T-cell (primary cell): ENCODE data around the gene CHAD. TPM values are rescaled to one million over a fixed set of nuclear protein-coding genes. Genes with fewer than 3 reads are reported as not detected.

ENCODE experiments used
- ATAC-seq, 4 experiments: fragments of 200-7000 bp in 3 of 4; fragments of 150-1000 bp in 1 of 4; cut with Tn5 transposase; replicated peaks in 1 of 4; 1 replicate in 3 of 4; 2 replicates in 1 of 4; pipeline ENCODE4 v1.10.0; 2021; ENCODE audit warnings: moderate library complexity in 3 of 4, mild to moderate bottlenecking in 2 of 4, moderate number of reproducible peaks in 1 of 4
- CTCF ChIA-PET, 2 donors: fragments of 300-600 bp; sonication (Branson Sonifier 250); formaldehyde crosslinking; loops; one replicate each; lab custom pipeline; 2022; ENCODE audit warnings: antibody characterized with exemption in 2 of 2; lab: Charles Lee
- POLR2A ChIA-PET, 2 donors: fragments of 300-600 bp; sonication (Branson Sonifier 250); formaldehyde crosslinking; loops; one replicate each; lab custom pipeline; 2022; ENCODE audit warnings: antibody characterized with exemption in 2 of 2; lab: Charles Lee
- DNase-seq, 35 experiments: peaks; one replicate each; pipeline versions ENCODE4 v3.0.0 to v3.0.0-alpha.2; 2013 to 2023
- H3K27ac ChIP-seq: one replicate; pipeline ENCODE4 v1.5.1; 2013; ENCODE audit warnings: low read length
- H3K27me3 ChIP-seq, 2 experiments: replicated peaks in 1 of 2; 1 replicate in 1 of 2; 2 replicates in 1 of 2; pipeline versions ENCODE4 v1.6.1 to v1.7.0; 2013; ENCODE audit warnings: low read length in 1 of 2, mixed read lengths in 1 of 2; ENCODE audit not compliant: control insufficient read depth in 2 of 2, insufficient read depth in 2 of 2; ENCODE audit errors: extremely low read depth in 1 of 2
- H3K36me3 ChIP-seq, 2 donors: 1 replicate in 1 of 2; 2 replicates in 1 of 2; pipeline versions ENCODE4 v1.6.1 to v1.7.0; 2013; ENCODE audit warnings: low read length in 1 of 2; ENCODE audit not compliant: control insufficient read depth in 2 of 2, insufficient read depth in 1 of 2; ENCODE audit errors: extremely low read depth in 1 of 2
- H3K4me1 ChIP-seq, 2 experiments: 1 replicate in 1 of 2; 2 replicates in 1 of 2; pipeline versions ENCODE4 v1.6.1 to v1.7.0; 2013; ENCODE audit warnings: low read length in 2 of 2, mixed read lengths in 1 of 2; ENCODE audit not compliant: insufficient read depth in 2 of 2, control insufficient read depth in 1 of 2; ENCODE audit errors: extremely low read depth in 1 of 2
- H3K4me3 ChIP-seq, 2 donors: 1 replicate in 1 of 2; 2 replicates in 1 of 2; pipeline versions ENCODE4 v1.5.1 to v1.7.0; 2013; ENCODE audit warnings: mild to moderate bottlenecking in 2 of 2, low read length in 1 of 2, moderate library complexity in 1 of 2; ENCODE audit not compliant: control insufficient read depth in 1 of 2; ENCODE audit errors: extremely low read depth in 1 of 2
- H3K9me3 ChIP-seq: 2 replicates; pipeline ENCODE4 v1.7.0; 2013
- H3K27ac Mint-ChIP-seq, 2 donors: one replicate each; pipeline ENCODE4 v1.8.0; 2020 to 2021; ENCODE audit warnings: mild to moderate bottlenecking in 2 of 2, mixed read lengths in 2 of 2
- H3K27me3 Mint-ChIP-seq, 2 donors: one replicate each; pipeline ENCODE4 v1.8.0; 2021 to 2022; ENCODE audit warnings: mixed read lengths in 2 of 2
- H3K36me3 Mint-ChIP-seq: one replicate; pipeline ENCODE4 v1.8.0; 2021; ENCODE audit warnings: mixed read lengths
- H3K4me1 Mint-ChIP-seq, 3 donors: one replicate each; pipeline ENCODE4 v1.8.0; 2020 to 2022; ENCODE audit warnings: mixed read lengths in 3 of 3, mild to moderate bottlenecking in 1 of 3
- H3K4me3 Mint-ChIP-seq, 3 donors: one replicate each; pipeline ENCODE4 v1.8.0; 2020 to 2022; ENCODE audit warnings: mild to moderate bottlenecking in 3 of 3, mixed read lengths in 3 of 3, moderate library complexity in 3 of 3
- H3K9me3 Mint-ChIP-seq, 3 donors: one replicate each; pipeline ENCODE4 v1.8.0; 2020 to 2022; ENCODE audit warnings: mixed read lengths in 3 of 3
- WGBS: methylation state at CpG from one replicate; pipeline ENCODE4 v1.1.5; 2013; ENCODE audit warnings: missing lambda C conversion rate; ENCODE audit not compliant: insufficient coverage; 5-methylcytosine and 5-hydroxymethylcytosine counted together
- total RNA-seq, 35 experiments: library from RNA in 6 of 35; stranded (reverse) in 6 of 35; fragments of 120-200 nt in 1 of 35; gene quantifications; one replicate each; pipeline versions ENCODE4 v1.2.1 to v1.2.4 and lab custom pipeline; 2013 to 2026

Gene CHAD
- total RNA-seq, 5 donors from 2014 or later (not counting 1 experiment from before 2014, with no cell fraction given), result not detected

GRCh38 chr17:50464121-50464520 is 4.6 kb downstream of the CHAD start:
- Mint-ChIP-seq H3K27ac (no peak overlapping the region), H3K27me3 (peaks cover 14 to 17% of the 10 kb centered on the region in 2 donors), H3K4me3 (no peak overlapping the region), H3K36me3 (peaks cover 5% of the 10 kb centered on the region), H3K9me3 (no peaks in the 10 kb centered on the region), H3K4me1 (peaks cover 1 to 26% (median 7%) of the 10 kb centered on the region in 3 donors)
- Histone ChIP-seq H3K27ac (no peak overlapping the region), H3K4me1 (peaks cover 0 to 20% of the 10 kb centered on the region in 2 experiments), H3K27me3 (peaks cover 4 to 59% of the 10 kb centered on the region in 2 experiments), H3K36me3 (no peaks in the 10 kb centered on the region), H3K4me3 (no peak overlapping the region), H3K9me3 (no peaks in the 10 kb centered on the region)
- DNase-seq (no peak), ATAC-seq (no peak)
- CTCF ChIA-PET, result interaction anchor here in 1 of 2 donors (0.5 kb wide), 1 partner anchor 1580 kb away, joined by 3 read pairs; no protein-coding TSS in a partner anchor
- 100% methylated on average over 3 of the region's 3 CpGs for WGBS
- POLR2A ChIA-PET, result no interaction called here

GRCh38 chr17:50462446-50462845 is 6.2 kb downstream of the CHAD start:
- H3K27me3 ChIP-seq, result peaks cover 0 to 42% of the 10 kb centered on the region in 2 experiments
- Mint-ChIP-seq H3K36me3 (peaks cover 5% of the 10 kb centered on the region), H3K27me3 (peaks cover 4 to 7% of the 10 kb centered on the region in 2 donors), H3K4me1 (peaks cover 0 to 16% (median 0%) of the 10 kb centered on the region in 3 donors), H3K4me3 (no peak overlapping the region), H3K27ac (no peak overlapping the region), H3K9me3 (no peaks in the 10 kb centered on the region)
- H3K27ac ChIP-seq, result no peak overlapping the region
- POLR2A ChIA-PET, result no interaction called here
- WGBS, result 86% methylated on average over 6 of the region's 9 CpGs
- no peaks in the 10 kb centered on the region for H3K36me3 ChIP-seq
- ATAC-seq (no peak), DNase-seq (no peak)
- H3K4me1 ChIP-seq, result peaks cover 0 to 10% of the 10 kb centered on the region in 2 experiments
- H3K9me3 ChIP-seq, result no peaks in the 10 kb centered on the region
- H3K4me3 ChIP-seq, result no peak overlapping the region
- CTCF ChIA-PET, result no interaction called here

- no peak overlapping the region for H3K4me3 ChIP-seq
- peaks cover 0 to 4% of the 10 kb centered on the region in 2 experiments for H3K4me1 ChIP-seq
- Mint-ChIP-seq H3K4me3 (no peak overlapping the region), H3K9me3 (no peaks in the 10 kb centered on the region), H3K27ac (no peak overlapping the region), H3K36me3 (peaks cover 5% of the 10 kb centered on the region), H3K4me1 (peaks cover 0 to 10% (median 0%) of the 10 kb centered on the region in 3 donors), H3K27me3 (peaks cover 0 to 2% of the 10 kb centered on the region in 2 donors)
- CTCF ChIA-PET, result no interaction called here
- H3K36me3 ChIP-seq, result no peaks in the 10 kb centered on the region
- H3K27ac ChIP-seq, result no peak overlapping the region
- DNase-seq (no peak), ATAC-seq (no peak)
- POLR2A ChIA-PET, result no interaction called here
- no peaks in the 10 kb centered on the region for H3K9me3 ChIP-seq
- peaks cover 0 to 36% of the 10 kb centered on the region in 2 experiments for H3K27me3 ChIP-seq
- 93% methylated on average over 9 of the region's 14 CpGs for WGBS
Measured at GRCh38 chr17:50461550-50462132, 7.0 kb downstream of the CHAD start.

GRCh38 chr17:50460831-50461526 is 7.7 kb downstream of the CHAD start:
- Mint-ChIP-seq H3K9me3 (no peaks in the 10 kb centered on the region), H3K27ac (no peak overlapping the region), H3K36me3 (peaks cover 6% of the 10 kb centered on the region), H3K4me3 (no peak overlapping the region), H3K27me3 (peaks cover 0 to 2% of the 10 kb centered on the region in 2 donors), H3K4me1 (peaks cover 0 to 7% (median 0%) of the 10 kb centered on the region in 3 donors)
- Histone ChIP-seq H3K27ac (no peak overlapping the region), H3K9me3 (no peaks in the 10 kb centered on the region), H3K36me3 (no peaks in the 10 kb centered on the region), H3K4me1 (no peaks in the 10 kb centered on the region), H3K27me3 (peaks cover 0 to 32% of the 10 kb centered on the region in 2 experiments), H3K4me3 (no peak overlapping the region)
- WGBS, result 82% methylated on average over 6 of the region's 9 CpGs
- ATAC-seq (no peak), DNase-seq (no peak)
- CTCF ChIA-PET, result no interaction called here
- POLR2A ChIA-PET, result no interaction called here

- CTCF ChIA-PET, result no interaction called here
- peaks cover 13% of the 10 kb centered on the region for H3K36me3 Mint-ChIP-seq
Measured at GRCh38 chr17:50459756-50460155, 8.9 kb downstream of the CHAD start.

GRCh38 chr17:50458701-50459676 is 9.7 kb downstream of the CHAD start:
- no peaks in the 10 kb centered on the region for H3K27me3 Mint-ChIP-seq
- no peaks in the 10 kb centered on the region for H3K4me1 Mint-ChIP-seq
- ChIA-PET POLR2A (no interaction called here), CTCF (no interaction called here)
- H3K27ac ChIP-seq, result no peak overlapping the region
- H3K27ac Mint-ChIP-seq, result no peak overlapping the region
- H3K4me3 Mint-ChIP-seq, result no peak overlapping the region
- WGBS, result 93% methylated on average over 10 of the region's 16 CpGs
- no peak for DNase-seq
- H3K9me3 Mint-ChIP-seq, result no peaks in the 10 kb centered on the region
- peaks cover 0 to 2% of the 10 kb centered on the region in 2 donors for H3K36me3 ChIP-seq
- no peak overlapping the region for H3K4me3 ChIP-seq
- H3K9me3 ChIP-seq, result no peaks in the 10 kb centered on the region
- ATAC-seq, result no peak
- H3K36me3 Mint-ChIP-seq, result peaks cover 13% of the 10 kb centered on the region
- no peaks in the 10 kb centered on the region for H3K4me1 ChIP-seq
- peaks cover 0 to 19% of the 10 kb centered on the region in 2 experiments for H3K27me3 ChIP-seq

More at GRCh38 chr17:50459756-50460155, 8.9 kb downstream of the CHAD start:
- ATAC-seq, result no peak
- no peak overlapping the region for H3K27ac ChIP-seq
- POLR2A ChIA-PET, result no interaction called here
- H3K27me3 ChIP-seq, result peaks cover 0 to 22% of the 10 kb centered on the region in 2 experiments
- no peaks in the 10 kb centered on the region for H3K9me3 ChIP-seq
- Mint-ChIP-seq H3K4me1 (no peaks in the 10 kb centered on the region), H3K9me3 (no peaks in the 10 kb centered on the region), H3K27ac (no peak overlapping the region), H3K4me3 (no peak overlapping the region), H3K27me3 (no peaks in the 10 kb centered on the region)
- H3K36me3 ChIP-seq, result peaks cover 0 to 2% of the 10 kb centered on the region in 2 donors
- H3K4me3 ChIP-seq, result no peak overlapping the region
- no peak for DNase-seq
- 75% methylated on average over 1 of the region's 4 CpGs for WGBS
- no peaks in the 10 kb centered on the region for H3K4me1 ChIP-seq
